A549 (cell line): ENCODE results near the gene RXFP2. TPM values are rescaled to one million over a fixed set of nuclear protein-coding genes. Genes with fewer than 3 reads are reported as not detected.

Experiments used
- ATAC-seq, 2 experiments: fragments of 200-7000 bp in 1 of 2; fragments of >200 bp in 1 of 2; cut with Nextera tagmentation in 1 of 2; cut with Tn5 transposase in 1 of 2; 3 replicates each; pipeline versions ENCODE4 v1.8.0 to v1.9.1; 2018 to 2020; ENCODE audit warnings: mild to moderate bottlenecking in 1 of 2, moderate library complexity in 1 of 2
- CTCF ChIA-PET: fragments of 300-600 bp; sonication (Branson Sonifier 250); formaldehyde crosslinking; extraction: SDS; loops from one replicate; lab custom pipeline; 2021; ENCODE audit warnings: antibody characterized with exemption, inconsistent platforms; lab: Yijun Ruan, JAX
- POLR2A ChIA-PET: fragments of 350-600 bp; formaldehyde crosslinking; extraction: SDS; loops from one replicate; lab custom pipeline; 2021; ENCODE audit warnings: antibody characterized with exemption, inconsistent platforms; lab: Yijun Ruan, JAX
- DNase-seq, 2 experiments: peaks; one replicate each; pipeline versions ENCODE4 v3.0.0 to v3.0.0-alpha.2; 2011 to 2016; ENCODE audit warnings: low read depth in 1 of 2, low spot score in 1 of 2
- FAIRE-seq: peaks from 2 replicates; lab custom pipeline; 2011; peaks lifted over from hg19 to GRCh38; lab: Jason Lieb, UNC
- H3K27ac ChIP-seq, 2 experiments: fragments of >200 bp; sonication (Bioruptor Twin); formaldehyde crosslinking; 3 replicates each; pipeline ENCODE4 v1.5.1; 2016 to 2017
- H3K4me1 ChIP-seq: fragments of >200 bp; sonication (Bioruptor Twin); formaldehyde crosslinking; 3 replicates; pipeline ENCODE4 v1.6.1; 2016
- H3K4me2 ChIP-seq: fragments of >200 bp; sonication (Bioruptor Twin); formaldehyde crosslinking; 3 replicates; pipeline ENCODE4 v1.6.1; 2016
- H3K4me3 ChIP-seq: fragments of >200 bp; sonication (Bioruptor Twin); formaldehyde crosslinking; 3 replicates; pipeline ENCODE4 v1.5.1; 2016
- H3K9me3 ChIP-seq: fragments of >200 bp; sonication (Bioruptor Twin); formaldehyde crosslinking; 3 replicates; pipeline ENCODE4 v1.6.1; 2016
- BHLHE40 ChIP-seq: IDR thresholded peaks from 2 replicates; pipeline ENCODE4 v1.6.1; 2012; ENCODE audit warnings: low read depth, low read length, inconsistent platforms
- CBX2 ChIP-seq: fragments of 200-600 bp; sonication (generic); IDR thresholded peaks from 2 replicates; pipeline ENCODE4 v1.6.1; 2016; ENCODE audit warnings: low read depth, mild to moderate bottlenecking, borderline replicate concordance
- CBX8 ChIP-seq: fragments of 200-600 bp; sonication (generic); IDR thresholded peaks from 2 replicates; pipeline ENCODE4 v1.6.1; 2016
- CEBPB ChIP-seq, 2 experiments: fragments of >200 bp in 1 of 2; sonication (Bioruptor Twin) in 1 of 2; formaldehyde crosslinking in 1 of 2; IDR thresholded peaks; 2 replicates each; pipeline ENCODE4 v1.6.1; 2012 to 2016
- FOSB ChIP-seq: fragments of 250-450 bp; sonication (Bioruptor Pico); IDR thresholded peaks from 2 replicates; pipeline ENCODE4 v1.5.0; 2020; ENCODE audit warnings: mild to moderate bottlenecking, moderate library complexity
- FOSL2 ChIP-seq, 2 experiments: fragments of 450-650 bp in 1 of 2; fragments of >200 bp in 1 of 2; sonication (Bioruptor Twin) in 1 of 2; formaldehyde crosslinking; IDR thresholded peaks; 2 replicates each; pipeline versions ENCODE4 v1.5.0 to v1.6.1; 2016 to 2020; ENCODE audit warnings: mild to moderate bottlenecking in 1 of 2, moderate library complexity in 1 of 2
- GATA3 ChIP-seq: IDR thresholded peaks from 2 replicates; pipeline ENCODE4 v1.6.1; 2012; ENCODE audit warnings: borderline replicate concordance
- KDM1A ChIP-seq: fragments of 200-600 bp; sonication (generic); IDR thresholded peaks from 2 replicates; pipeline ENCODE4 v1.6.1; 2016; ENCODE audit warnings: low read depth, mild to moderate bottlenecking
- MYC ChIP-seq: IDR thresholded peaks from 2 replicates; pipeline ENCODE4 v1.6.1; 2012; ENCODE audit warnings: mild to moderate bottlenecking, inconsistent platforms, low read length, improper control_type of control experiment, borderline replicate concordance
- NFE2L2 ChIP-seq: fragments of 150-350 bp; conservative IDR thresholded peaks from 2 replicates; pipeline ENCODE4 v1.6.1; 2014; ENCODE audit warnings: low read length
- PHF8 ChIP-seq: fragments of 200-600 bp; sonication (generic); IDR thresholded peaks from 2 replicates; pipeline ENCODE4 v1.6.1; 2016; ENCODE audit warnings: low read depth, mild to moderate bottlenecking, antibody characterized with exemption, moderate library complexity, borderline replicate concordance
- POLR2A ChIP-seq: IDR thresholded peaks from 2 replicates; pipeline ENCODE4 v1.6.1; 2012; ENCODE audit warnings: mild to moderate bottlenecking, low read length
- POLR2AphosphoS2 ChIP-seq: conservative IDR thresholded peaks from 2 replicates; pipeline ENCODE4 v1.6.1; 2012; ENCODE audit warnings: low read length, improper control_type of control experiment, inconsistent platforms
- RAD21 ChIP-seq, 2 experiments: fragments of >200 bp in 1 of 2; sonication (Bioruptor Twin) in 1 of 2; formaldehyde crosslinking in 1 of 2; IDR thresholded peaks in 1 of 2; conservative IDR thresholded peaks in 1 of 2; 2 replicates in 1 of 2; 3 replicates in 1 of 2; pipeline ENCODE4 v1.6.1; 2012 to 2018; ENCODE audit warnings: inconsistent platforms in 1 of 2
- RCOR1 ChIP-seq: fragments of 150-350 bp; IDR thresholded peaks from 2 replicates; pipeline ENCODE4 v1.6.1; 2014; ENCODE audit warnings: antibody characterized with exemption, low read length, low read depth
- SMC3 ChIP-seq: fragments of >200 bp; sonication (Bioruptor Twin); formaldehyde crosslinking; IDR thresholded peaks from 3 replicates; pipeline ENCODE4 v1.6.1; 2018; ENCODE audit warnings: inconsistent platforms
- TFCP2L1 ChIP-seq: fragments of 250-450 bp; sonication (Bioruptor Pico); IDR thresholded peaks from 2 replicates; pipeline ENCODE4 v1.5.0; 2021; ENCODE audit warnings: mild to moderate bottlenecking
- TP53 ChIP-seq: fragments of 250-450 bp; sonication (Bioruptor Pico); IDR thresholded peaks from 2 replicates; pipeline ENCODE4 v1.5.0; 2021; ENCODE audit warnings: mild to moderate bottlenecking, moderate library complexity
- ZNF302 ChIP-seq: fragments of 250-450 bp; sonication (Bioruptor Pico); IDR thresholded peaks from 2 replicates; pipeline ENCODE4 v1.9.0; 2021; ENCODE audit warnings: inconsistent platforms, mild to moderate bottlenecking, moderate library complexity
- ZSCAN20 ChIP-seq: fragments of 250-450 bp; sonication (Bioruptor Pico); IDR thresholded peaks from 2 replicates; pipeline ENCODE4 v1.8.0; 2022; ENCODE audit warnings: mild to moderate bottlenecking, moderate library complexity
- WGBS: methylation state at CpG from one replicate; pipeline ENCODE4 v1.1.6; 2017; ENCODE audit errors: missing lambda C conversion rate; 5-methylcytosine and 5-hydroxymethylcytosine counted together
- polyA plus RNA-seq, 4 experiments: library from polyadenylated mRNA; depleted of rRNA in 3 of 4; stranded (reverse); fragments of >200 nt; fragmentation: RNase III in 1 of 4; extraction: RNeasy Plus Mini Kit Qiagen cat#74134 plus additional on column Dnase treatment in 1 of 4; gene quantifications; 2 replicates in 3 of 4; 3 replicates in 1 of 4; pipeline ENCODE4 v1.2.3, GENCODE V29; 2011 to 2017
- TF ChIP-seq, protein P1 (sequence below): fragments of >200 bp; sonication (Bioruptor Twin); formaldehyde crosslinking; IDR thresholded peaks from 3 replicates; pipeline ENCODE4 v1.5.1; 2016
- TF ChIP-seq, protein P2 (sequence below): IDR thresholded peaks from 2 replicates; pipeline ENCODE4 v1.6.1; 2012
- TF ChIP-seq, protein P3 (sequence below): fragments of >200 bp; sonication (Bioruptor Twin); formaldehyde crosslinking; IDR thresholded peaks from 2 replicates; pipeline ENCODE4 v1.6.1; 2016
- TF ChIP-seq, protein P4 (sequence below): fragments of >200 bp; sonication (Bioruptor Twin); formaldehyde crosslinking; IDR thresholded peaks from 3 replicates; pipeline ENCODE4 v1.6.1; 2016
- TF ChIP-seq, protein P5 (sequence below): IDR thresholded peaks from 2 replicates; pipeline ENCODE4 v1.6.1; 2012

Gene RXFP2
- polyA plus RNA-seq, 2 of the 4 experiments (the other 2 are of a cell fraction) = not detected

DNA sequence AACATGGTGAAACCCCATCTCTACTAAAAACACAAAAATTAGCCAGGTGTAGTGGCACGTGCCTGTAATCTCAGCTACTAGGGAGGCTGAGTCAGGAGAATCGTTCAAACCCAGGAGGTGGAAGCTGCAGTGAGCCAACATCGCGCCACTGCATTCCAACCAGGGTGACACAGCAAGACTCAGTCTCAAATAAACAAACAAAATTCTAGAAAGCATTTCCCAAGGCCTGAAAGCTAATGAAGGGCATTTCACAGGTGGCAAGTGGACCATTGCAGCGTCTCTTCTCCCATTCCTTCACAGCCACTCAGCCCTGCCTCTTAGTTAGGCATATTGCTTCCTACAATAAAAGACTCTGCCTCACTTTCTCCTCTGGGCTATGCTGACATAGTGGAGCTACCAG, 13.5 kb upstream of the RXFP2 start:
- ChIA-PET POLR2A (no interaction called here), CTCF (no interaction called here)
- FAIRE-seq = no peak
- Histone ChIP-seq H3K4me2 (no peak overlapping the region), H3K27ac (no peak overlapping the region), H3K4me3 (no peak overlapping the region), H3K4me1 (no peaks in the 10 kb centered on the region), H3K9me3 (no peaks in the 10 kb centered on the region)
- ATAC-seq = no peak
- 40% methylated on average over 4 of the region's 5 CpGs for WGBS
- TF ChIP-seq TP53 (CRISPR knock-in tag) (no peak), CBX2 (no peak), TFCP2L1 (CRISPR knock-in tag) (no peak), KDM1A (no peak), CEBPB (IDR thresholded peaks at IDR 0.05) (no peak), NFE2L2 (no peak), BHLHE40 (no peak), GATA3 (no peak), RAD21 (conservative IDR thresholded peaks at IDR 0.05 in 1 of 2, IDR thresholded peaks at IDR 0.05 in 1 of 2) (no peak), FOSL2 (IDR thresholded peaks at IDR 0.05) (no peak), FOSL2 (CRISPR knock-in tag; IDR thresholded peaks at IDR 0.05) (no peak), POLR2A (no peak), MYC (no peak), FOSB (no peak), ZSCAN20 (CRISPR knock-in tag) (no peak)
- TF ChIP-seq, protein P1, sequence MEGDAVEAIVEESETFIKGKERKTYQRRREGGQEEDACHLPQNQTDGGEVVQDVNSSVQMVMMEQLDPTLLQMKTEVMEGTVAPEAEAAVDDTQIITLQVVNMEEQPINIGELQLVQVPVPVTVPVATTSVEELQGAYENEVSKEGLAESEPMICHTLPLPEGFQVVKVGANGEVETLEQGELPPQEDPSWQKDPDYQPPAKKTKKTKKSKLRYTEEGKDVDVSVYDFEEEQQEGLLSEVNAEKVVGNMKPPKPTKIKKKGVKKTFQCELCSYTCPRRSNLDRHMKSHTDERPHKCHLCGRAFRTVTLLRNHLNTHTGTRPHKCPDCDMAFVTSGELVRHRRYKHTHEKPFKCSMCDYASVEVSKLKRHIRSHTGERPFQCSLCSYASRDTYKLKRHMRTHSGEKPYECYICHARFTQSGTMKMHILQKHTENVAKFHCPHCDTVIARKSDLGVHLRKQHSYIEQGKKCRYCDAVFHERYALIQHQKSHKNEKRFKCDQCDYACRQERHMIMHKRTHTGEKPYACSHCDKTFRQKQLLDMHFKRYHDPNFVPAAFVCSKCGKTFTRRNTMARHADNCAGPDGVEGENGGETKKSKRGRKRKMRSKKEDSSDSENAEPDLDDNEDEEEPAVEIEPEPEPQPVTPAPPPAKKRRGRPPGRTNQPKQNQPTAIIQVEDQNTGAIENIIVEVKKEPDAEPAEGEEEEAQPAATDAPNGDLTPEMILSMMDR = no peak
- TF ChIP-seq, protein P2, sequence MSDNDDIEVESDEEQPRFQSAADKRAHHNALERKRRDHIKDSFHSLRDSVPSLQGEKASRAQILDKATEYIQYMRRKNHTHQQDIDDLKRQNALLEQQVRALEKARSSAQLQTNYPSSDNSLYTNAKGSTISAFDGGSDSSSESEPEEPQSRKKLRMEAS = no peak
- TF ChIP-seq, protein P3, sequence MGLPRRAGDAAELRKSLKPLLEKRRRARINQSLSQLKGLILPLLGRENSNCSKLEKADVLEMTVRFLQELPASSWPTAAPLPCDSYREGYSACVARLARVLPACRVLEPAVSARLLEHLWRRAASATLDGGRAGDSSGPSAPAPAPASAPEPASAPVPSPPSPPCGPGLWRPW = no peak
- TF ChIP-seq, protein P4, sequence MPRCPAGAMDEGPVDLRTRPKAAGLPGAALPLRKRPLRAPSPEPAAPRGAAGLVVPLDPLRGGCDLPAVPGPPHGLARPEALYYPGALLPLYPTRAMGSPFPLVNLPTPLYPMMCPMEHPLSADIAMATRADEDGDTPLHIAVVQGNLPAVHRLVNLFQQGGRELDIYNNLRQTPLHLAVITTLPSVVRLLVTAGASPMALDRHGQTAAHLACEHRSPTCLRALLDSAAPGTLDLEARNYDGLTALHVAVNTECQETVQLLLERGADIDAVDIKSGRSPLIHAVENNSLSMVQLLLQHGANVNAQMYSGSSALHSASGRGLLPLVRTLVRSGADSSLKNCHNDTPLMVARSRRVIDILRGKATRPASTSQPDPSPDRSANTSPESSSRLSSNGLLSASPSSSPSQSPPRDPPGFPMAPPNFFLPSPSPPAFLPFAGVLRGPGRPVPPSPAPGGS = no peak
- TF ChIP-seq, protein P5, sequence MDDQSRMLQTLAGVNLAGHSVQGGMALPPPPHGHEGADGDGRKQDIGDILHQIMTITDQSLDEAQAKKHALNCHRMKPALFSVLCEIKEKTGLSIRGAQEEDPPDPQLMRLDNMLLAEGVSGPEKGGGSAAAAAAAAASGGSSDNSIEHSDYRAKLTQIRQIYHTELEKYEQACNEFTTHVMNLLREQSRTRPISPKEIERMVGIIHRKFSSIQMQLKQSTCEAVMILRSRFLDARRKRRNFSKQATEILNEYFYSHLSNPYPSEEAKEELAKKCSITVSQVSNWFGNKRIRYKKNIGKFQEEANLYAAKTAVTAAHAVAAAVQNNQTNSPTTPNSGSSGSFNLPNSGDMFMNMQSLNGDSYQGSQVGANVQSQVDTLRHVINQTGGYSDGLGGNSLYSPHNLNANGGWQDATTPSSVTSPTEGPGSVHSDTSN = no peak
- no peak for DNase-seq

DNA sequence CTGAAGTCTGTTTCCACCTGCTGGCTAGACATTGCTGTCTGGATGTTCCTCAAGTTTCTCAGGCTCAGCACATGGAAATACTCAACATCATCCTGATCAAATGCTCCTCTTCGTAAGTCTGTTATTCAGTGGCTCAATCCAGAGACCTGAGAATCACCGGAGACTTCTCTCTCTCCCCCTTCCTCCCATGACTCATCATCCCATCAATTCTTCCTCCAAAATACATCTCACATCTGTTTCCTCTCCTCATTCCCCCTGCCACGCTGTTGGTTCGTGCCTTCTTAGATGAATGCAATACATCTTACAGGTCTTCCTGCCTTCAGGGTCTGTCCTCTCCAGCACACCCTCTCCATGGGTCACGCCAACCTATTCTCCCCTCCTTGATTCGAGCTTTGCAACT, 7.4 kb upstream of the RXFP2 start:
- H3K9me3 ChIP-seq = no peaks in the 10 kb centered on the region
- 13% methylated on average over 6 of the region's 6 CpGs for WGBS
- DNase-seq = no peak
- TF ChIP-seq, protein P2 = no peak
- TF ChIP-seq NFE2L2 (no peak), PHF8 (no peak), RCOR1 (no peak), POLR2AphosphoS2 (no peak), ZNF302 (CRISPR knock-in tag) (no peak), CBX8 (no peak), TP53 (CRISPR knock-in tag) (no peak), SMC3 (no peak)
- TF ChIP-seq, protein P4 = no peak
- H3K4me1 ChIP-seq = no peaks in the 10 kb centered on the region
- no peak overlapping the region for H3K4me2 ChIP-seq
- no peak for ATAC-seq
- H3K27ac ChIP-seq = no peak overlapping the region
- no peak overlapping the region for H3K4me3 ChIP-seq
- ChIA-PET POLR2A (no interaction called here), CTCF (no interaction called here)
- no peak for FAIRE-seq
